GDM1 (cell line): ENCODE measurements around the gene PDZD2.
A peak's percentile ranks its signal among the peaks of the same experiment; 100 is the strongest.
"Not testable (repeated sequence)": the region's sequence is repeated elsewhere in the genome, so short reads cannot be mapped to it uniquely, and the experiment has no call there.

Source experiments
- DNase-seq: peaks from one replicate; lab custom pipeline; 2025; lab: John Stamatoyannopoulos, UW

Gene PDZD2

GRCh38 chr5:32043105-32043504, 404.2 kb downstream of the PDZD2 start:
- DNase-seq = no peak

- no peak for DNase-seq
Observed at GRCh38 chr5:32044434-32044833, 405.5 kb downstream of the PDZD2 start.

- no peak for DNase-seq
Observed at GRCh38 chr5:32044939-32045338, 406.0 kb downstream of the PDZD2 start.

GRCh38 chr5:32047056-32047455, 408.1 kb downstream of the PDZD2 start:
- DNase-seq = no peak

GRCh38 chr5:32051796-32052195, 412.9 kb downstream of the PDZD2 start:
- no peak for DNase-seq

DNA sequence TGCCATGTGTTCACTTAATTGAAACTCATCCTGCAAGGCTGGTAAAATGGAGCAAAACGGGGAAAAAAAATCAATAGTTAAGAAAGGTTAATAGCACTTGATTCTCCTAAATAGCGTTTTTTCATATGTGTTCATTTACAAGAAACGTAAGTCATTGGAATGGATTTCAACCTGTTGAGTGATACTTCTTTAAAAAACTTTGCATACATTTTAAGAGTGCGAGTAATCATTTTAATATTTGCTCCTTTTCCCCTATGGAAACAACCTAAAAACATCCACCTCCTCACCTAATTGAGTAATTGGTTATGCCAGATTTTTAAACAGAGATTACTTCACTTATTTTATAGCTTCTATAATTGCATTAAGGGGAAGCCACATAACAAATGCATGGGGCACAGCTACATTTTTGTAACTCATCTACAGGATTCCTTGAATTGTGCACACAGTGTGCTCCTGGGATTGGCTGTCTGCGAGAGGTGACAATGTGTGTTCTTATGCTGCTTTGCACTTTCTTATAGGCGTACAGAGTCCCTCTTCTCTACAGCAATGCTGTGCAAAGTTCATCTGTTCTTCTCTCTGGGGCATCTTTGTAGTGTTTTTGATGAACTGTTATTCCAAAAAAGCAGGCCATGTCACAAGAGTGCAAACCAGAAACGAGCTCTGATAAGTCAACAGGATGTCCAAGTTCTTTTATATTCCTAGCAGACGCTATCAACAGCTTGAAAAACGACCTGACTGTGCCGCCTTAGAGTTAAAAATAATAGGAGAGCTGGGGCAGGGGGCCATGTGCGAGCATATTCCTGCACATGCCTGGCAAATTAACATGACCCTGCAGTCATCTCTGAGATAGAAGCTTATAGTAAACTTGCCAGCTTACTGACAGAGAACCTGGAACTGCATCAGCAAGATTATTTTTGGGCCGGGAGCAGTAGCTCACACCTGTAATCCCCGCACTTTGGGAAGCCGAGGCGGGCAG, 417.2 kb downstream of the PDZD2 start:
- no peak for DNase-seq

- DNase-seq = no peak
Observed at GRCh38 chr5:32057187-32058096, 418.5 kb downstream of the PDZD2 start.

DNA sequence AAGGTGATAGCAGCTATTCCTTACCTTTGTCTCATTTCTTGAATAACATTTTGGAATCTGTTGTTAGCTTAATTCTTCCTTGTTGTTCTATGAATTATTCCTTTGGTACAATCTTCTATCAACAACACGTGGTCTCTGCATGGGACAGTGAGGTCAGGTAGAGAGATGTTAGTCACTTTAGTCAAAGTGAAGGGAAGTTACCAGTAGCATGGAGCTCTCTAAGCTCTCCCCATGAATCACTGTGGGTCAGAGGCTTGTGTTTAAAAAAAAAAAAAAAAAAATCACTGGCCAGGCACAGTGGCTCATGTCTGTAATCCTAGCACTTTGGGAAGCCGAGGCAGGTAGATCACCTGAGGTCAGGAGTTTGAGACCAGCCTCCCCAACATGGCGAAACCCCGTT, 419.2 kb downstream of the PDZD2 start:
- no peak for DNase-seq

GRCh38 chr5:32058997-32059396, 420.1 kb downstream of the PDZD2 start:
- no peak for DNase-seq

GRCh38 chr5:32059761-32060530, 421.0 kb downstream of the PDZD2 start:
- no peak for DNase-seq

GRCh38 chr5:32061236-32061635, 422.3 kb downstream of the PDZD2 start:
- DNase-seq = no peak

GRCh38 chr5:32066448-32066847, 427.5 kb downstream of the PDZD2 start:
- DNase-seq = no peak

GRCh38 chr5:32067774-32068470, 429.0 kb downstream of the PDZD2 start:
- DNase-seq = no peak

DNA sequence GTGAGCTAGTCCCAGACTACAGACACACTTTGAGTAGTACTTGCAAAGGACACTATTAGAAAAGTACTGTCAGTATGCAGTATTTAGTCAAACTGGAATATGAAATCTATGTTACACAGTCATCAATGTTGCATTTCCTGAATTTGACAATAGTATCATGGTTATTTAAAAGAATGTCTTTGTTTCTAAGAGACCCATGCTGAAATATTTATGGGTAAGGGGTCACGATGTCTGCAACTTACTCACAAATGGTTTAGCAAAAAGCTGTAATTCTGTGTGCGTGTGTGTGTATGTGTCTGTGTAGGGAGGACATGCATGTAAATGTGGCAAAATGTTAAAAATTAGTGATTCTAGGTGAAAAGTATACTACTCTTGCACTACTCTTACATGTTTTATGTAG, 429.6 kb downstream of the PDZD2 start:
- no peak for DNase-seq

GRCh38 chr5:32069396-32069795, 430.5 kb downstream of the PDZD2 start:
- no peak for DNase-seq

- DNase-seq = no peak
Observed at GRCh38 chr5:32071351-32071944, 432.5 kb downstream of the PDZD2 start.

- no peak for DNase-seq
Observed at GRCh38 chr5:32072054-32072453, 433.1 kb downstream of the PDZD2 start.

DNA sequence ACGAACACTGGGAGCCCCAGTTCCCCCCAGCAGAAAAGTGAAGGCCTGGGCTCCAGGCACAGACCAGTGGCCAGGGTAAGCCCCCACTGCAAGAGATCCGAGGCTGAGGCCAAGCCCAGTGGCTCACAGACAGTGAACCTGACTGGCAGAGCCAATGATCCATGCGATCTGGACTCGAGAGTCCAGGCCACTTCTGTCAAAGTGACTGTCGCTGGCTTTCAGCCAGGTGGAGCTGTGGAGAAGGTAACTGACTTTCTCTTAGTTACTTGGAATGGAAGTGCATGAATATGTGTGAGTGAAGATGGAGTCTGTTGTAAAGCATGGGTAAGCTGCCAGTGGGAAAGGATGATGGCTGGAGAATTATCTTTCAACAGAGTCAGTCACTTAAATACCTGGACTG, 435.5 kb downstream of the PDZD2 start:
- DNase-seq = no peak

DNA sequence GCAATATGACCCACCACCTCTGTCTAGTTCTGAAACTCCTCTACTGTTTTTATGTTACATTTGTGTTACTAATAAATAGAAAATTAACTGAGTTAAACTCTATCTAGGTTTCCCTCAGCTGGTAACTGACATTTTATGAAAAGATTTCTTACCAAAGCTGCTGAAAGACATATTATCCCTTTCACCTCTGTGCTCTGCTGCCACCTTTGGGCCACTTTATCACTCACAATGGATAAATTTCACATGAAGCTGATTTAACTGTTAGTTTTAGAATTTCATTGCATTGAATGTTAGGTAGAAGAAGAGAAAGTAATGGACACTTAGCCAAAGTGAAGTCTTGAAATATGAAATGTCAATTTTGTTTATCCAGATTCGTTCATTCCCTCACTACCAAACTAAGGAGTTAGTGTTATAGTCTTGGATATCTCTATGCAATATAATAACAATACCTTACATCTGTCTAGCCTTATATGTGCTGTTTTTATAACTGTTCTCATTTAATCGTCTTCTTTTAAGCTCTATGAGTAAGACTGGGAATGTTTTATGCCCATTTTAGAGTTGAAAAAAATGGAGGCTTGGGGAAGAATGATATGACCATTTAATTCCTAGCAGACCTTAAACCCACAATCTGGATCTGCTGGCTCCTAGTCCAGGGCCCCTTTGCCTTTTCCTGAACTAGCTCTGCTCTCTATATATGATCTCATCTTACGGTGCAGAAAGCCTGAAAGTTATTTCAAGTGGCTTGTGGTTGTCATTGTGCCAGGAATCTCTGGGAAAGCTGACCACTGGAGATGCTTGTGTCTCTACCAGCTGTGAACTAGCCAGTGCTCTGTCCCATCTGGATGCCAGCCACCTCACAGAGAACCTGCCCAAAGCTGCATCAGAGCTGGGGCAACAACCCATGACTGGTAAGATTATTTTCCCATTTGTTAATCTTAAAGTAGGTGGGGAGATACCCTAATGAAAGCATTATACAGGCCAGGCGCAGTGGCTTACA, 438.1 kb downstream of the PDZD2 start:
- peak; percentile 43 for DNase-seq

DNA sequence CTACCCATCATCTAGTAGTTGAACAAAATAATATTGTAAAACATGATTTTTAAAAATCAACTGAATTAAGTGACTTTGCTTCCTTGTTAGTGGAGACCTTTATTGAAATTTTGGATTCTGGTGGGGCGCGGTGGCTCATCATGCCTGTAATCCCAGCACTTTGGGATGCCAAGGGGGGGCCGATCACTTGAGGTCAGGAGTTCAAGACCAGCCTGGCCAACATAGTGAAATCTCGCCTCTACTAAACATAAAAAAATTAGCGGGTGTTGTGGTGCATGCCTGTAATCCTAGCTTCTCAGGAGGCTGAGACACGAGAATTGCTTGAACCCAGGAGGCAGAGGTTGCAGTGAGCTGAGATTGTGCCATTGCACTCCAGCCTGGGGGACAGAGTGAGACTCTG, 439.9 kb downstream of the PDZD2 start:
- not testable (repeated sequence) for DNase-seq
